Psoas muscle (tissue), 8 donors: ENCODE data around the gene BIRC6. TPM values are rescaled to one million over a fixed set of nuclear protein-coding genes. Genes with fewer than 3 reads are reported as not detected.

Experiments
- ATAC-seq, 4 donors: fragments of 200-7000 bp; cut with Tn5 transposase; one replicate each; pipeline ENCODE4 v1.9.1; 2020; ENCODE audit warnings: moderate library complexity in 3 of 4, mild to moderate bottlenecking in 2 of 4
- DNase-seq, 2 donors: peaks; one replicate each; pipeline ENCODE4 v3.0.0-alpha.2; 2020
- H3K27ac ChIP-seq: fragments of 200-600 bp; one replicate; pipeline ENCODE4 v1.8.0; 2022
- H3K27me3 ChIP-seq, 3 donors: fragments of 200-600 bp in 1 of 3; one replicate each; pipeline versions ENCODE4 v1.6.1 to v1.8.0; 2013 to 2022; ENCODE audit warnings: low read length in 2 of 3, mild to moderate bottlenecking in 2 of 3, moderate library complexity in 1 of 3; ENCODE audit not compliant: insufficient read depth in 3 of 3
- H3K36me3 ChIP-seq, 2 donors: fragments of 200-600 bp in 1 of 2; one replicate each; pipeline versions ENCODE4 v1.6.1 to v1.8.0; 2013 to 2022; ENCODE audit warnings: low read depth in 1 of 2, mild to moderate bottlenecking in 1 of 2, moderate library complexity in 1 of 2; ENCODE audit not compliant: insufficient read depth in 1 of 2
- H3K4me1 ChIP-seq: fragments of 200-600 bp; one replicate; pipeline ENCODE4 v1.8.0; 2022
- H3K4me3 ChIP-seq: fragments of 200-600 bp; one replicate; pipeline ENCODE4 v1.8.0; 2022; ENCODE audit warnings: mild to moderate bottlenecking
- H3K9me3 ChIP-seq: fragments of 200-600 bp; one replicate; pipeline ENCODE4 v1.8.0; 2022
- whole genome bisulfite sequencing, 3 donors: extraction: QIAGEN DNeasy Blood & Tissue Kit; methylation state at CpG; one replicate each; pipeline versions ENCODE4 v1.1.6 to v1.1.7; 2013; 5-methylcytosine and 5-hydroxymethylcytosine counted together
- intact Hi-C, 2 donors: fragments of 100-400 bp; cut with DNase I; formaldehyde crosslinking; loops; one replicate each; pipeline versions ENCODE4 v1.11.0 to v1.14.2; 2022
- polyA plus RNA-seq, 3 donors: library from polyadenylated mRNA; stranded (reverse); fragments of 200-250 nt; gene quantifications; one replicate each; pipeline ENCODE4 v1.2.3, GENCODE V29; 2013
- total RNA-seq, 4 donors: library from RNA; stranded (reverse); fragmentation: NEBNext Ultra II Directional in 2 of 4; extraction: Animal tissue kit (Norgen Biotek cat#: 25700) in 2 of 4; gene quantifications; one replicate each; pipeline versions ENCODE4 v1.2.1 to v1.2.4, GENCODE V29; 2021 to 2023
- TF ChIP-seq, protein P1 (sequence below): fragments of 200-600 bp; IDR thresholded peaks from one replicate; pipeline ENCODE4 v1.8.0; 2022; ENCODE audit warnings: antibody characterized with exemption
- donor health status: healthy with polysubstance abuse.
- donor health status: DM: no; HTN: no; CAD: no; lungs with moderate emphysema.
- donor health status: Bipolar disorder and iron deficiency.
- donor health status: healthy.
- donor health status: DM: yes; HTN: yes; CAD: no.
- donor health status: DM: no; HTN: no; CAD: no.
- donor health status: DM: no; HTN: no; CAD: no.
- donor health status: DM: yes; HTN: yes; CAD: no.

The BIRC6 gene
- total and polyA plus RNA-seq, 7 donors, result 11.1 to 66.7 (median 38.1) TPM

- Histone ChIP-seq H3K27ac (no peak overlapping the region), H3K27me3 (no peaks in the 10 kb centered on the region), H3K4me3 (no peak overlapping the region), H3K36me3 (peaks cover 0 to 78% of the 10 kb centered on the region in 2 donors), H3K4me1 (peaks cover 17% of the 10 kb centered on the region), H3K9me3 (no peaks in the 10 kb centered on the region)
- no peak for ATAC-seq
- intact Hi-C loops, result no loop called here
- WGBS, 3 donors, result 96 to 99% (median 98%) methylated on average over 2 of the region's 2 CpGs
- DNase-seq, result no peak
- TF ChIP-seq, protein P1, sequence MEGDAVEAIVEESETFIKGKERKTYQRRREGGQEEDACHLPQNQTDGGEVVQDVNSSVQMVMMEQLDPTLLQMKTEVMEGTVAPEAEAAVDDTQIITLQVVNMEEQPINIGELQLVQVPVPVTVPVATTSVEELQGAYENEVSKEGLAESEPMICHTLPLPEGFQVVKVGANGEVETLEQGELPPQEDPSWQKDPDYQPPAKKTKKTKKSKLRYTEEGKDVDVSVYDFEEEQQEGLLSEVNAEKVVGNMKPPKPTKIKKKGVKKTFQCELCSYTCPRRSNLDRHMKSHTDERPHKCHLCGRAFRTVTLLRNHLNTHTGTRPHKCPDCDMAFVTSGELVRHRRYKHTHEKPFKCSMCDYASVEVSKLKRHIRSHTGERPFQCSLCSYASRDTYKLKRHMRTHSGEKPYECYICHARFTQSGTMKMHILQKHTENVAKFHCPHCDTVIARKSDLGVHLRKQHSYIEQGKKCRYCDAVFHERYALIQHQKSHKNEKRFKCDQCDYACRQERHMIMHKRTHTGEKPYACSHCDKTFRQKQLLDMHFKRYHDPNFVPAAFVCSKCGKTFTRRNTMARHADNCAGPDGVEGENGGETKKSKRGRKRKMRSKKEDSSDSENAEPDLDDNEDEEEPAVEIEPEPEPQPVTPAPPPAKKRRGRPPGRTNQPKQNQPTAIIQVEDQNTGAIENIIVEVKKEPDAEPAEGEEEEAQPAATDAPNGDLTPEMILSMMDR, result no peak
Observed at GRCh38 chr2:32386739-32387138, 29.9 kb downstream of the BIRC6 start.

DNA sequence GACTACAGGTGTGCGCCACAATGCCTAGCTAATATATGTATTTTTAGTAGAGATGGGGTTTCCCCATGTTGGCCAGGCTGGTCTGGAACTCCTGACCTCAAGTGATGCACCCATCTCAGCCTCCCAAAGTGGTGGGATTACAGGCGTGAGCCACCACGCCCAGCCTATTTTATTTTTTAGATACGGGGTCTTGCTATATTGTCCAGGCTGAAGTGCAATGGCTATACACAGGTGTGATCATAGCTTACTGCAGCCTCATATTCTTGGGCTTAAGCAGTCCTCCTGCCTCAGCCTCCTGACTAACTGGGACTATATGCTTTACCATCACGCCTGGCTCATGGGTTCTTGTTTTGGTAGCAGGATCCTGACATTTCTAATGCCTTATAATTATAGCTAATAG lies 42.4 kb downstream of the BIRC6 start:
- Histone ChIP-seq H3K4me3 (no peak overlapping the region), H3K4me1 (no peaks in the 10 kb centered on the region), H3K27me3 (no peaks in the 10 kb centered on the region), H3K36me3 (peaks cover 0 to 89% of the 10 kb centered on the region in 2 donors), H3K9me3 (no peaks in the 10 kb centered on the region), H3K27ac (no peak overlapping the region)
- TF ChIP-seq, protein P1, result no peak
- DNase-seq (no peak), ATAC-seq (no peak)
- intact Hi-C loops, result no loop called here
- WGBS, 3 donors, result 96 to 100% (median 98%) methylated on average over 5 of the region's 5 CpGs

DNA sequence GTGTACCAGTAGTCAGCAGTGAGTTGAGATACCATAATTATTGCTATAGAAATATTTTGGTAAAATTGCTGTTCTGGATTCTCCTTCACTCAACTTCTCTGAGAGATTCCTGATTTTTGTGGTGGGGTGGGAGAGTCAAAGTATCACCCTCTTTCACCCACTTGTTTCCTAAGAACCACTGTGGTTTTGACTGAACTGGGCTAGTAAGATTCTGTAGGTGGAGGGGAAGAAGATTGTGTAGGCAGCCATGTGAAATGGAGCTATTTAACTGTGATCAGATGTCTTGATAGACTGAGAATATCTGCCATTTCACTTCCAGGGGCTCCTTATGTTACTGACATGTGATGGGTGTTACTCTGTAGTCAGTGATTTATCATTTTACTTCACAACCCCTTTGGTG lies 45.3 kb downstream of the BIRC6 start:
- Histone ChIP-seq H3K36me3 (peaks cover 0 to 89% of the 10 kb centered on the region in 2 donors), H3K27ac (no peak overlapping the region), H3K27me3 (no peaks in the 10 kb centered on the region), H3K4me3 (no peak overlapping the region), H3K9me3 (no peaks in the 10 kb centered on the region), H3K4me1 (no peaks in the 10 kb centered on the region)
- ATAC-seq (no peak), DNase-seq (no peak)
- intact Hi-C loops, result no loop called here
- TF ChIP-seq, protein P1, result no peak

GRCh38 chr2:32403782-32404181 lies 47.0 kb downstream of the BIRC6 start:
- intact Hi-C loops, result no loop called here
- ATAC-seq (no peak), DNase-seq (no peak)
- 93 to 98% (median 95%) methylated on average over 5 of the region's 5 CpGs for WGBS, 3 donors
- Histone ChIP-seq H3K4me3 (no peak overlapping the region), H3K36me3 (peaks cover 0 to 89% of the 10 kb centered on the region in 2 donors), H3K27me3 (no peaks in the 10 kb centered on the region), H3K4me1 (no peaks in the 10 kb centered on the region), H3K9me3 (no peaks in the 10 kb centered on the region), H3K27ac (no peak overlapping the region)
- TF ChIP-seq, protein P1, result no peak

DNA sequence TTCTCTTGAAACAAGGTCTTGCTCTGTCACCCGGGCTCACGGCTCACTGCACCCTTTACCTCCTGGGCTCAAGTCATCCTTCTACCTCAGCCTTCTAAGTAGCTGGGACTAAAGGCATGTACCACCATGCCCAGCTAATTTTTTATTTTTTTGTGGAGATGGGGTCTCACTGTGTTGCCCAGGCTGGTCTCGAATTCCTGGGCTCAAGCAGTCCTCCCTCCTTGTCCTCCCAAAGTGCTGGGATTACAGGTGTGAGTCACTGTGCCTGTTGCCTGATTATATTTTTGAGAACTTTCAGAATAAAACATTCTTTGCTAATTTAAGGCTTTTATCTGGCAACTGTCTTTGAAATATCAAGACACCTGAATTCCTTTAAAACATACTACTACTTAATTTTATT lies 47.9 kb downstream of the BIRC6 start:
- peaks cover 0 to 88% of the 10 kb centered on the region in 2 donors for H3K36me3 ChIP-seq
- intact Hi-C loops, result no loop called here
- H3K27ac ChIP-seq, result no peak overlapping the region
- H3K9me3 ChIP-seq, result no peaks in the 10 kb centered on the region
- TF ChIP-seq, protein P1, result no peak
- H3K4me1 ChIP-seq, result no peaks in the 10 kb centered on the region
- WGBS, 3 donors, result 91 to 96% (median 92%) methylated on average over 3 of the region's 3 CpGs
- ATAC-seq, result no peak
- DNase-seq, result no peak
- H3K27me3 ChIP-seq, result no peaks in the 10 kb centered on the region
- no peak overlapping the region for H3K4me3 ChIP-seq
